Mucosa of stomach (tissue), 1 donor: ENCODE measurements around the gene GDPD5.

Experiments
- H3K27me3 ChIP-seq: one replicate; pipeline ENCODE4 v1.7.0; 2013; ENCODE audit warnings: mild to moderate bottlenecking, low read length; ENCODE audit not compliant: control insufficient read depth, insufficient read depth
- H3K36me3 ChIP-seq: one replicate; pipeline ENCODE4 v1.7.0; 2013; ENCODE audit warnings: low read length; ENCODE audit not compliant: control insufficient read depth, insufficient read depth
- H3K4me1 ChIP-seq: one replicate; pipeline ENCODE4 v1.7.0; 2013; ENCODE audit warnings: mild to moderate bottlenecking, low read length; ENCODE audit not compliant: control insufficient read depth, insufficient read depth
- H3K4me3 ChIP-seq: one replicate; pipeline ENCODE4 v1.7.0; 2013; ENCODE audit warnings: low read length
- H3K9ac ChIP-seq: one replicate; pipeline ENCODE4 v1.7.0; 2013; ENCODE audit warnings: mild to moderate bottlenecking, low read length, moderate library complexity
- H3K9me3 ChIP-seq: one replicate; pipeline ENCODE4 v1.7.0; 2013; ENCODE audit warnings: mild to moderate bottlenecking, low read length, moderate library complexity; ENCODE audit not compliant: control insufficient read depth
- donor health status: Pancreatic carcinoma.

The GDPD5 gene

GRCh38 chr11:75527130-75527529, 1.4 kb upstream of the GDPD5 start:
- Histone ChIP-seq H3K9ac (no peak overlapping the region), H3K27me3 (peaks cover 27% of the 10 kb centered on the region), H3K4me1 (peaks cover 12% of the 10 kb centered on the region), H3K4me3 (no peak overlapping the region), H3K36me3 (no peaks in the 10 kb centered on the region), H3K9me3 (no peaks in the 10 kb centered on the region)

GRCh38 chr11:75526192-75526541, 426 bp upstream of the GDPD5 start:
- no peaks in the 10 kb centered on the region for H3K36me3 ChIP-seq
- H3K9ac ChIP-seq: peak overlapping the region; percentile 41
- H3K4me3 ChIP-seq: no peak overlapping the region
- peaks cover 27% of the 10 kb centered on the region for H3K27me3 ChIP-seq
- no peaks in the 10 kb centered on the region for H3K9me3 ChIP-seq
- H3K4me1 ChIP-seq: peaks cover 10% of the 10 kb centered on the region

GRCh38 chr11:75524665-75525432, 892 bp downstream of the GDPD5 start:
- Histone ChIP-seq H3K9me3 (no peaks in the 10 kb centered on the region), H3K9ac (no peak overlapping the region), H3K4me1 (peaks cover 10% of the 10 kb centered on the region), H3K27me3 (peaks cover 27% of the 10 kb centered on the region), H3K4me3 (no peak overlapping the region), H3K36me3 (no peaks in the 10 kb centered on the region)

GRCh38 chr11:75523811-75524664, 1.7 kb downstream of the GDPD5 start:
- Histone ChIP-seq H3K36me3 (no peaks in the 10 kb centered on the region), H3K27me3 (peaks cover 27% of the 10 kb centered on the region), H3K4me1 (peaks cover 10% of the 10 kb centered on the region), H3K4me3 (no peak overlapping the region), H3K9ac (no peak overlapping the region), H3K9me3 (no peaks in the 10 kb centered on the region)

GRCh38 chr11:75523189-75523588, 2.6 kb downstream of the GDPD5 start:
- Histone ChIP-seq H3K4me3 (no peak overlapping the region), H3K9ac (no peak overlapping the region), H3K4me1 (peaks cover 10% of the 10 kb centered on the region)

GRCh38 chr11:75522286-75523044, 3.3 kb downstream of the GDPD5 start:
- H3K4me1 ChIP-seq: peaks cover 10% of the 10 kb centered on the region
- peaks cover 27% of the 10 kb centered on the region for H3K27me3 ChIP-seq
- no peaks in the 10 kb centered on the region for H3K9me3 ChIP-seq
- H3K36me3 ChIP-seq: no peaks in the 10 kb centered on the region
- no peak overlapping the region for H3K9ac ChIP-seq
- no peak overlapping the region for H3K4me3 ChIP-seq

More at GRCh38 chr11:75523189-75523588, 2.6 kb downstream of the GDPD5 start:
- H3K36me3 ChIP-seq: no peaks in the 10 kb centered on the region
- peaks cover 27% of the 10 kb centered on the region for H3K27me3 ChIP-seq
- no peaks in the 10 kb centered on the region for H3K9me3 ChIP-seq

GRCh38 chr11:75520688-75521087, 5.1 kb downstream of the GDPD5 start:
- H3K9ac ChIP-seq: no peak overlapping the region
- peaks cover 10% of the 10 kb centered on the region for H3K4me1 ChIP-seq
- H3K4me3 ChIP-seq: no peak overlapping the region
- H3K9me3 ChIP-seq: no peaks in the 10 kb centered on the region
- no peaks in the 10 kb centered on the region for H3K36me3 ChIP-seq
- peaks cover 27% of the 10 kb centered on the region for H3K27me3 ChIP-seq

- Histone ChIP-seq H3K9me3 (no peaks in the 10 kb centered on the region), H3K4me3 (no peak overlapping the region), H3K4me1 (no peaks in the 10 kb centered on the region), H3K36me3 (no peaks in the 10 kb centered on the region), H3K27me3 (peaks cover 13% of the 10 kb centered on the region), H3K9ac (no peak overlapping the region)
Observed at GRCh38 chr11:75518771-75519653, 6.7 kb downstream of the GDPD5 start.

GRCh38 chr11:75518204-75518549, 7.6 kb downstream of the GDPD5 start:
- no peak overlapping the region for H3K9ac ChIP-seq
- H3K4me3 ChIP-seq: no peak overlapping the region
- no peaks in the 10 kb centered on the region for H3K36me3 ChIP-seq
- peaks cover 7% of the 10 kb centered on the region for H3K27me3 ChIP-seq
- H3K4me1 ChIP-seq: no peaks in the 10 kb centered on the region
- H3K9me3 ChIP-seq: no peaks in the 10 kb centered on the region

- H3K9ac ChIP-seq: no peak overlapping the region
- H3K27me3 ChIP-seq: no peaks in the 10 kb centered on the region
- H3K9me3 ChIP-seq: no peaks in the 10 kb centered on the region
- H3K4me3 ChIP-seq: no peak overlapping the region
- H3K4me1 ChIP-seq: no peaks in the 10 kb centered on the region
- H3K36me3 ChIP-seq: no peaks in the 10 kb centered on the region
Observed at GRCh38 chr11:75516886-75517285, 8.9 kb downstream of the GDPD5 start.

GRCh38 chr11:75516140-75516539, 9.6 kb downstream of the GDPD5 start:
- no peak overlapping the region for H3K4me3 ChIP-seq
- no peaks in the 10 kb centered on the region for H3K27me3 ChIP-seq
- H3K9me3 ChIP-seq: no peaks in the 10 kb centered on the region
- no peaks in the 10 kb centered on the region for H3K36me3 ChIP-seq
- no peak overlapping the region for H3K9ac ChIP-seq
- H3K4me1 ChIP-seq: no peaks in the 10 kb centered on the region
